Heart left ventricle (tissue), 16 donors: ENCODE data around the gene RARS2. TPM values are rescaled to one million over a fixed set of nuclear protein-coding genes. Genes with fewer than 3 reads are reported as not detected.

ENCODE experiments used
- ATAC-seq, 4 donors: fragments of 200-7000 bp; cut with Tn5 transposase; one replicate each; pipeline ENCODE4 v1.9.1; 2020 to 2022; ENCODE audit warnings: moderate library complexity in 4 of 4, mild to moderate bottlenecking in 3 of 4, moderate number of reproducible peaks in 1 of 4
- DNase-seq, 5 donors: peaks; one replicate each; pipeline ENCODE4 v3.0.0-alpha.2; 2020
- H3K27ac ChIP-seq, 12 donors: fragments of 200-600 bp; sonication (generic) in 4 of 12; one replicate each; pipeline versions ENCODE4 v1.5.0 to v1.8.0; 2016 to 2022; ENCODE audit warnings: mild to moderate bottlenecking in 2 of 12
- H3K27me3 ChIP-seq, 9 donors: fragments of 200-600 bp; sonication (generic) in 2 of 9; one replicate each; pipeline versions ENCODE4 v1.5.1 to v1.8.0; 2016 to 2022; ENCODE audit warnings: mild to moderate bottlenecking in 3 of 9
- H3K36me3 ChIP-seq, 9 donors: fragments of 200-600 bp; sonication (generic) in 2 of 9; one replicate each; pipeline versions ENCODE4 v1.5.0 to v1.8.0; 2018 to 2022; ENCODE audit warnings: mild to moderate bottlenecking in 2 of 9
- H3K4me1 ChIP-seq, 12 donors: fragments of 200-600 bp; sonication (generic) in 4 of 12; one replicate each; pipeline versions ENCODE4 v1.5.0 to v1.8.0; 2016 to 2022; ENCODE audit warnings: mild to moderate bottlenecking in 3 of 12
- H3K4me3 ChIP-seq, 12 donors: fragments of 200-600 bp; sonication (generic) in 4 of 12; one replicate each; pipeline versions ENCODE4 v1.5.0 to v1.8.0; 2017 to 2022; ENCODE audit warnings: mild to moderate bottlenecking in 9 of 12, moderate library complexity in 4 of 12
- H3K9me3 ChIP-seq, 12 donors: fragments of 200-600 bp; sonication (generic) in 4 of 12; one replicate each; pipeline versions ENCODE4 v1.5.0 to v1.8.0; 2016 to 2022; ENCODE audit warnings: mild to moderate bottlenecking in 1 of 12
- POLR2A ChIP-seq, 2 donors: fragments of 450-650 bp; IDR thresholded peaks; one replicate each; pipeline ENCODE4 v1.6.1; 2017; ENCODE audit warnings: antibody characterized with exemption in 2 of 2, mild to moderate bottlenecking in 2 of 2, moderate library complexity in 2 of 2
- WGBS, 4 donors: extraction: QIAGEN DNeasy Blood & Tissue Kit in 2 of 4; methylation state at CpG; one replicate each; pipeline versions ENCODE4 v1.1.5 to v1.1.7; 2013 to 2018; 5-methylcytosine and 5-hydroxymethylcytosine counted together
- intact Hi-C, 10 donors: fragments of 100-400 bp; cut with DNase I; formaldehyde crosslinking; loops; one replicate each; pipeline versions ENCODE4 v1.11.1 to v1.14.2; 2022
- polyA plus RNA-seq, 2 donors: library from polyadenylated mRNA; stranded (reverse); fragments of 200-250 nt; gene quantifications; one replicate each; pipeline ENCODE4 v1.2.3, GENCODE V29; 2013
- total RNA-seq, 9 donors: library from RNA; depleted of rRNA in 2 of 9; stranded (reverse); fragments of >200 nt in 2 of 9; fragmentation: NEBNext Ultra II Directional in 3 of 9; extraction: Animal tissue kit (Norgen Biotek cat#: 25700) in 3 of 9; gene quantifications; one replicate each; pipeline versions ENCODE4 v1.1.0 to v1.2.4, GENCODE V29; 2016 to 2023
- TF ChIP-seq, protein P1 (sequence below), 12 donors: fragments of 200-600 bp; sonication (generic) in 4 of 12; IDR thresholded peaks; one replicate each; pipeline versions ENCODE4 v1.5.0 to v1.8.0; 2018 to 2022; ENCODE audit warnings: antibody characterized with exemption in 12 of 12, mild to moderate bottlenecking in 5 of 12
- donor health status: ischemic (EF 13 %, LVEDD 7.1; RV severe dilation, severe dysfunction).
- donor health status: healthy with polysubstance abuse.
- donor health status: DM: no; HTN: yes; CAD: no.
- donor health status: DM: no; HTN: no; CAD: no.
- donor health status: ischemic (EF 25% LVEDD 6.9; RV normal size, moderate dysfunction).
- donor health status: ischemic (EF 25% LVEDD 5.7; RV mildly dilated, moderate dysfunction).
- donor health status: healthy.
- donor health status: DM: yes; HTN: yes; CAD: no.
- donor health status: ischemic (EF 35%, LVEDD 5.7; RV mildly dilated, moderate dysfunction).
- donor health status: nonischemic (EF 11% LVEDD 7.7; RV severe dilation, severe dysfunction).
- donor health status: DM: yes; HTN: yes; CAD: no.
- donor health status: PGD.
- donor health status: ischemic (EF 29% LVEDD 5.4; RV normal size, mild dysfunction).
- donor health status: nonischemic (EF 23%, LVEDD 6.1; RV moderate dilation, normal function).

RARS2 gene
- total and polyA plus RNA-seq, 11 donors, result 10.2 to 24.2 (median 20.3) TPM

DNA sequence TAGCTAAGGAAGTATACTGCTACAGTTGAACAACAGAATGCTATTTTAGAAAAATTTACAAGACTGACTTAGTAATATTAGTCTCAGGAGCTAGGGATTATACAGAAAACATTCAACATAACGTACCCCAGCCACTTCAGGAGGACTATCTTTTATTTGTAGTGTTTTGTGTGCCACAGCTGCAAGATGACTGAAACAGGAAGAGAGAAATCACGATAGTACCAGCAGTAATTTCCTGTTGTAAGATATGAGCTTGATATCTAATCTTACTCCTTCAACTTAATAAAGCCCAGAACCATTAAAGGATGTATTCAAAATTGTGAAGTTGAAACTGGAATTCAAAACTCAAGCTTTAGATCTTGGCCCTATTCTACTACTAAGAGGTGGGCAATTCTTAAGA, 75.0 kb downstream of the RARS2 start:
- DNase-seq (no peak), ATAC-seq (no peak)
- WGBS, 4 donors, result 30 to 53% (median 49%) methylated on average over 2 of the region's 2 CpGs
- intact Hi-C loops, result no loop called here
- H3K4me1 ChIP-seq, result no peaks in the 10 kb centered on the region
- peaks cover 0 to 100% (median 96%) of the 10 kb centered on the region in 9 donors for H3K36me3 ChIP-seq
- no peak overlapping the region for H3K27ac ChIP-seq
- H3K4me3 ChIP-seq, result no peak overlapping the region
- no peaks in the 10 kb centered on the region for H3K27me3 ChIP-seq
- H3K9me3 ChIP-seq, result no peaks in the 10 kb centered on the region
- TF ChIP-seq POLR2A (IDR thresholded peaks at IDR 0.05), result no peak
- TF ChIP-seq, protein P1, sequence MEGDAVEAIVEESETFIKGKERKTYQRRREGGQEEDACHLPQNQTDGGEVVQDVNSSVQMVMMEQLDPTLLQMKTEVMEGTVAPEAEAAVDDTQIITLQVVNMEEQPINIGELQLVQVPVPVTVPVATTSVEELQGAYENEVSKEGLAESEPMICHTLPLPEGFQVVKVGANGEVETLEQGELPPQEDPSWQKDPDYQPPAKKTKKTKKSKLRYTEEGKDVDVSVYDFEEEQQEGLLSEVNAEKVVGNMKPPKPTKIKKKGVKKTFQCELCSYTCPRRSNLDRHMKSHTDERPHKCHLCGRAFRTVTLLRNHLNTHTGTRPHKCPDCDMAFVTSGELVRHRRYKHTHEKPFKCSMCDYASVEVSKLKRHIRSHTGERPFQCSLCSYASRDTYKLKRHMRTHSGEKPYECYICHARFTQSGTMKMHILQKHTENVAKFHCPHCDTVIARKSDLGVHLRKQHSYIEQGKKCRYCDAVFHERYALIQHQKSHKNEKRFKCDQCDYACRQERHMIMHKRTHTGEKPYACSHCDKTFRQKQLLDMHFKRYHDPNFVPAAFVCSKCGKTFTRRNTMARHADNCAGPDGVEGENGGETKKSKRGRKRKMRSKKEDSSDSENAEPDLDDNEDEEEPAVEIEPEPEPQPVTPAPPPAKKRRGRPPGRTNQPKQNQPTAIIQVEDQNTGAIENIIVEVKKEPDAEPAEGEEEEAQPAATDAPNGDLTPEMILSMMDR (IDR thresholded peaks at IDR 0.05), result no peak

DNA sequence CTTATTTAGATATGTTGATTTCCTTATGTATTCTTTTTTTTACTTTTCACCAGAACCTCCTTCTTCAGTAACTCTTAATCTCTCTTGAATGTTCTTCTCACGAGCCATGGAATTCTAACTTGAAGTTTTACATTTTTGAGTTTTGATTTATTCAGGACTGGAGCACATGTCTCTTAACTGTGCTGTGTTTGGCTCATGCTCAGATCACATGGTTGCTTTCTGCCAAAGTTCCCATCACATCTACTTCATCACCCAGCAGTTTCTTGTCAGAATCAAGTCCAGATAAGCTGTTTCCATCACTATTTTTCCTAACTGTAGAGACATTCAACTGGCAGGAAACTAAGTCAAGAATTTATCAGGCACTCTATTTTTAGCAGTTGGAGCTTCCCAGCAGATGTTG, 85.3 kb downstream of the RARS2 start:
- TF ChIP-seq POLR2A (IDR thresholded peaks at IDR 0.05), result no peak
- TF ChIP-seq, protein P1 (IDR thresholded peaks at IDR 0.05), result no peak

DNA sequence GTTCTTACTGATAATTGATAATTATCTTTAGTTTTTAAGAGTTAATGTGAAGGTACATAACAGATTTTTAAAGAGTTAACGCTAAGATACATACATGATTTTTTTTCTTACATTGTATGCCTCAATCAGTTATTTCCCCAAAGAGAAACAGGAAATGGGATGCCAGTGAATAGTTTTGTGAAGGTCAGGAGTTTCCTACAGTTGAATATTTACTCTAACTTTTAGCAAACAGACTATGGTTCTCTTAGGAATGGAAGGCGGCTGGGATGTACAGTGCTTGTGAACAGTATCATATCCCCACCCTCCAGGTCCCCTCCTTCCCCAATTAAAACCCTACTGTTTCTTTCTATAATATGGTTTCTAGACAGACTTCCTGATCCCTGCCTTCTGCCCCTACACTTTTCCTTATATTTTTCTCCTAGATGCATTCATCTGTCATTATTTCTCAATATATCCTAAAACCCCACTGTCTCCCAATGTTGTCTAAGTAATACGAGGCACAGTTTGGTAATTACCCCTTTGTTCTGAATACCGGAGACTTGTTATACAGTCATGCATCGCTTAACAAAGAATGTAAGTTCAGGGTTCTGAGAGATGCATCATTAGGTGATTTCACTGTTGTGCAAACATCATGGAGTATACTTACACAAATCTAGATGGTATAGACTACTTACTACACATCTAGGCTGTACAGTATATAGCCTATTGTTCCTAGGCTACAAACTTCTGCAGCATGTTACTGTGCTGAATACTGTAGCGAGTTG, 87.8 kb downstream of the RARS2 start:
- no peak for ATAC-seq
- no peak overlapping the region for H3K27ac ChIP-seq
- no peak for DNase-seq

More for the DNA sequence above, 85.3 kb downstream of the RARS2 start:
- peaks cover 0 to 12% (median 0%) of the 10 kb centered on the region in 12 donors for H3K4me1 ChIP-seq
- DNase-seq, result no peak
- no peaks in the 10 kb centered on the region for H3K27me3 ChIP-seq
- no peak overlapping the region for H3K4me3 ChIP-seq
- peaks cover 0 to 86% (median 72%) of the 10 kb centered on the region in 9 donors for H3K36me3 ChIP-seq
- intact Hi-C loops, result no loop called here
- H3K27ac ChIP-seq, result peak overlapping the region in 1 of 12 donors; percentile 8
- no peaks in the 10 kb centered on the region for H3K9me3 ChIP-seq
- peak in 3 of 4 donors; percentile 14 to 37 (median 31) for ATAC-seq
- 45 to 50% (median 47%) methylated on average over 1 of the region's 1 CpG for WGBS, 4 donors

DNA sequence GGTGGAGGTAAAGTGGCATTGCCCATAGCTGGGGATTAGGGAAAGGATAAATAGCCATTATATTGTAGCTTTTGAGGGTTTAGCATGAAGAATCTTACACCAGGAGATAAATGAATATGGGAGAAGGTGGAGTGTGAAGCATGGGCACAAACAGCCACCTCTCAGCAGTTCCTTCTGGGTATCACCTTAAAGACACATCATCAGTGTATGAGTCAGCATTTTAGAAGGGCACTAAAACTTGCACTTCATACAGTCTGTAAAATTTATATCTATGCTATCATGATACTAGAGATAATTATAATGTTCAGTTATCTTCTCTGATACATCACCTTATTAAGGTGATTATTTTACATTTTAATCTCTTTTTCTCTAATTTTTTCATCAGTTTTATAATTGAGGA, 91.7 kb downstream of the RARS2 start:
- DNase-seq, result no peak
- no peaks in the 10 kb centered on the region for H3K9me3 ChIP-seq
- intact Hi-C loops, result no loop called here
- H3K27ac ChIP-seq, result no peak overlapping the region
- H3K4me1 ChIP-seq, result peaks cover 0 to 6% (median 0%) of the 10 kb centered on the region in 12 donors
- H3K4me3 ChIP-seq, result no peak overlapping the region
- H3K27me3 ChIP-seq, result no peaks in the 10 kb centered on the region
- no peak for TF ChIP-seq POLR2A (IDR thresholded peaks at IDR 0.05)
- TF ChIP-seq, protein P1 (IDR thresholded peaks at IDR 0.05), result no peak
- ATAC-seq, result no peak
- H3K36me3 ChIP-seq, result peaks cover 0 to 45% (median 32%) of the 10 kb centered on the region in 9 donors

More for the DNA sequence above, 87.8 kb downstream of the RARS2 start:
- Histone ChIP-seq H3K4me3 (no peak overlapping the region), H3K36me3 (peaks cover 0 to 67% (median 47%) of the 10 kb centered on the region in 9 donors), H3K4me1 (peaks cover 0 to 12% (median 0%) of the 10 kb centered on the region in 12 donors), H3K27me3 (no peaks in the 10 kb centered on the region), H3K9me3 (no peaks in the 10 kb centered on the region)
- intact Hi-C loops, result no loop called here
- TF ChIP-seq POLR2A (IDR thresholded peaks at IDR 0.05), result no peak
- TF ChIP-seq, protein P1 (IDR thresholded peaks at IDR 0.05), result no peak
- WGBS, 4 donors, result 85 to 94% (median 89%) methylated on average over 6 of the region's 6 CpGs
